Effector CD8-positive, alpha-beta T cell (primary cell): Measurements from ENCODE around the gene ZNF219.

Source experiments
- DNase-seq: peaks from one replicate; lab custom pipeline; 2025; lab: John Stamatoyannopoulos, UW

ZNF219 gene

DNA sequence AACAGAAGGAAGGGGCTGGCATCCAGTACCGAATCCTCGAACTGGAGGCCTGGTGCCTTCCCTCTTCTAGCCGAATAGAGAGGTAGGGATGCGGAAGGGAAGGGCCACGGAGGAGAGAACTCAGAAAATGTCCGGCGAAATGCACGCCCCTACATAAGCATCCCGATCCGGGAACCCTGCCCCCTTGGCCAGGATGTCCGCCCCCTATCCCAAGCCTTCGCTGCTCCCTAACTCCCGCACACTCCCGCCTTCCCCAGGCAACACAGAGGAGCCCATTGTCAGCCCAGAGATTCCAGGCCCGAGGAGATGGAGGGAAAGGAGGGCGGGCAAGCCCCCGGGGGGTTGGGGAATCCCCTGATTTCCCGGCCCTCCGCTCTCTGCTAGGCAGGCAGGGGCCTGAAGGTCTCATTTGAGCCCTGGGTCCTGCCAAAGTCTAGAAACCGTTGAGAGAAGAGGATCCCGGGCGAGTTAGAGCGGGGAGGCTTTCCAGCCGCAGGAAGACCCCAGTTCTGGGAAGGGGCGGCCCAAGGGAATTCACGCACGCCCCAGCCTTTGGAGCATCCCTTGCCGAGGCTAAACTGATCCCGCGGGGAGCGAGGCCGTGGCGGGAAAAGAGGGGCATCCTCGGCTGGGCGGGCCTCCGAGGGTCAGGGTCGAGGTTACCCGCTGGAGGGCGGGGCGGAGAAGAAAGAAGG is 28.9 kb downstream of the ZNF219 start:
- peak; percentile 11 for DNase-seq

DNA sequence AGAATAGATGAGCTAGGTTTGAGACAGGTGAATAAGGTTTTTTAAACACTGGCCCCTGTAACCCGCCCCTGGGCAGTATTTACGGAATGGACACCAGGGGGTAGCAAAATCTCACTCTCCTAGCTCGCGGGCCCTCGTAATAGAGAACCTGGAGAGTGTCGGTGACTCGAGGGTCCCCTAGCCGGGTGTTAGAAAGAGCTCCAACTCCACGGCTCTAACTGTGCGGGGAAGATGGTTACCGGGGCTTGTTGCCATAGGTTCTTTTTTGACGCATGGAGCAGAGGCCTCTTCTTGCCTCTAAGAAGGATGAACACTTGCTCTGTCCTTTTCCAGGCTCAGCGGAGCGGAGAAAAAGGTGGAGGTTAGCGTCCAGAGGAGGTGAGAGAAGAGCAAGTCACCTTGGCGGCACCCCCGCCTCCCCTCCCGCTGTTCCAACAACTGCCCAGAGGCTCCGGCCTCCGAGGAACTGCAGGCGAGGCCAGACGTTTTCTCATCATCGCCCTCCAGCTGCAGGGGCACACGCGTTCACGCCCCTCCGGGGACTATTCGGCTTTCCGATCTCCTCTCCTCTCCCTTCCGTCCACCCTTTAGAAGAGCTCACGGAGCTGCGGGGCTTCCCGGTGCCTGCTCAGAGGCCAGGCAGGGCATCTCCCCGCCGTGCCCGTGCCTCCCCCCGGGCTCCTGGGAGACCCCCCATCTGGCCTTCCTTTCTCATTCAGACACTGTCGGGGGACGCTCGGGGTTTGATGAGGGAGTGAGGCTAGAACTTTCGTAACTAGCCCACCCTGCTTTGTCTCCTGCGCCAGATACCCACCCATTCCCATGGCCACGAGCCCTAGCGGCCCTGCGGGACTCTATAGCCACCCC is 29.7 kb downstream of the ZNF219 start:
- DNase-seq = peak; percentile 25

DNA sequence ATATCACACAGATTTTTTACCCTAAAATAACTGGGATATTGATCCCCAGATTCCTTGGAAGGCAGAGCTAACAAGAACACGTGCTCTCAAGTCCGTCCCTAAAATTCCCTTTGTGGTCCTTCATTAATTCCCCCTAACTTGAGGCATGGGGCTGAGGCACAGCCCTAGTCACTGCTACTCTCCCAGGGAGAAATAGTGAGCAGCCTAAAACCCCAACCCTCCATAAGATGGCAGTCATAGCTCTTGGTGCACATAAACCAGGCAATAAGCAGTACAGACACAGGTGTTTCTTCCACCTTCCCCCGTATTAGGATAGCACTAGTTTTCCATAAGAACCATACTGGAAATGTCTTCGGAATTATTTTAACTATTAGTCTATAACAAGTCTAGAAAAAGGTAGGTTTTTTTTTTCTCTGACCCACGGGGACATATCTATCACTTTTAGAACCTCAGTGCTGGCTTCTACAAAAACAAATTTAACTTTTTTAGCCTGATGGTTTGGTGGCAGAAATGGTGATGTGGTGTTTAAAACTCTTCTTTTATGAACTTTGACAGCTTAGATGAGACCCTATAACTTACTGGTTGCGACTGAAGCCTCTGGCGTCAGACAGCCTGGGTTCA is 31.5 kb downstream of the ZNF219 start:
- DNase-seq = no peak

DNA sequence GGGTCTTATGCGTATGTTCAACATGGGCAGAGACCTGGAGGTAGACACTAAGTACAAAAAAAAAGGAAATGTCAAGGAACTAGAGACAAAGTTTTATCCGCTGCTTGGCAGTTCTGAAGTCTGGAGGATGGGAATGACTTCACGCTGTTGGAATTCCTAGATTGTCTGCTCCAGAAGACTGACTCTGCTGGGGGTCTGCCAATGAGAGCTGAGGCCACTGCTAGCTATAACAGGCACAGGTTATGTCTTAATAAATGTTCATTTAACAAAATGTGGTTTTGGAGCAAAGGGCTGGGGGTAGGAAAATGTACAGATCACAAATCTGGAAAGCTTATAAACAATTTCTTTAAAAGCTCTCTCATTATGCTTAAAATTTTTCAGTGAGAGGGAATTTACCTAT is 35.0 kb downstream of the ZNF219 start:
- no peak for DNase-seq

DNA sequence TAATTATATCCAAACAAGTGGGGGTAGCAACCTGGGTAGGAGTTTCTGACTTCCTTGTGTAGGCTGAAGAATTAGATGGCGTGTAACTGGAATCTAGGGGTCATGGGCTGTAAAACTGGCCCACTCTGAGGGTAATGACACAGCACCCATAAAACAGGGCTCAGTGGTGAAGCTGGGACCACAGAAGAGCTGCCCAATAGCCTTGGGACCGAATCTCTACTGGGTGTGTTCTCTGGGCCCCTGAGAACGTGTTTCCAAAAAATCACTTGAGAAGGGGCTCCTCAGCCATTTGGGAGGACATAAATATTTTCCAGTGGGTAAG is 37.1 kb downstream of the ZNF219 start:
- DNase-seq = no peak

DNA sequence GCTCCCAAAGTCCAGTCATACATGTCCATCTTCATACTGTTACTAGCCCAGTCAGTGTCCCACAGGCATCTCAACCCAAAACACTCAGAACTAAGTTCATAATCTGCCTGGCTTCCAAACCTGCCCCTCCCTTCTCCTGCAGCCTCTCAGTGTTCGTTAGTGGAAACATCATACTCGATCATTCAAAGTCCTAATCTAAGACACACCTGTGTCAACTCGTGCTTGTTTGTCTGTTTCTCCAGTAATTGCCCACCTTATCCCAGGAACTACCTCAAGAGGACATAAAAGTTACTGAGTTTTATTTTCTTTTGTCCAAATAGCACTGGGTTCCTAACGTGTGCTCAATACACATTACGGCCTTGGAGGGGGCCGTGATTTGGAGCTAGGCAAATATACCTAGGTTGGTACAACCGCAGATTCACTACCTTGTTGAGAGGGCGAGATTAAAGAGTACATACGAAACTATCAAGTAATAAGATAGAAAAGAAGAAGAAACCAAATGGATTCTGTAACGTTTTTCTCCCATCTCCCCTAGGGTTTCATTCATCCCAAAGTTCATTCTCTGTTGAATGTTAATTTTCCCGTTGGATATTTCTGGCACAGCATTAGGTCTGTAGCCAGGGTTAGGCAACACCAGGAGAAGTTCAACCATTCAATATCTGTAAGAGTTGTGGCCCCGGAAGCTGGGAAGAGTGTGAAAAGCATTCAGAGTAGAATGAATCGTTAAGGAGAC is 37.7 kb downstream of the ZNF219 start:
- no peak for DNase-seq

DNA sequence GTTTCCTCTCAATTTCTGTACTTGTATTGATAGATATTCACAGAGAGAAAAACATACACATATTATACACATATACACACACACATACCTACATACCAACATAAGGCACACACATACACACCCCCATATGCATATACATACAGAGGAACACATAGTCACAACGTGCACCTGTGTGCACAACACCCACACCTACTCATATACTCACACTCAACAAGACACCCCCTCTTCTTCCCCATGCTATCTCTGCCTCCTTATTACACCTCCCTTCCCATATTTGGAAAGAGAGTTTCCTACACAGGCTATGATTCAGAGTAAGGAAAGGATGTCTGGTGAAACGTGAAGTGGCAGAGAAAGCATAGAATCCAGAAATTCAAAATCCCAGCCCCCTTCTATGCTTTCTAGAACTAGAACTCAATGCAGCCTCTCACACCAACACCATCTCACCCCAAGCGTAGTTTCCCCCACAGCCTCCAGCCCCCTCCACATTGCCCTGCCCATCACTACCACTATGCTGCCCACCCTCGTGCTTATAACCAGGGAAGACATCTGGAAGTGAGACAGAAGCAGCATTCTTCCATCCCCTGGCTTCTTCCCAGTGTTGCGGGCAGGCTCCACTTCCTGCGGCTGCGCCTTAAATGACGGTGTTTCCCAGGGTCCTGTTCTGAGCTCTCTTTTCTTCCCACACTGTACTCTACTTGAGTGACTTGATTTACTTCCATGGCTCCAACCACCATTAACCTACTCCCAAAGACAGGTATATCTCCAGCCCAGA is 38.4 kb downstream of the ZNF219 start:
- DNase-seq = no peak

DNA sequence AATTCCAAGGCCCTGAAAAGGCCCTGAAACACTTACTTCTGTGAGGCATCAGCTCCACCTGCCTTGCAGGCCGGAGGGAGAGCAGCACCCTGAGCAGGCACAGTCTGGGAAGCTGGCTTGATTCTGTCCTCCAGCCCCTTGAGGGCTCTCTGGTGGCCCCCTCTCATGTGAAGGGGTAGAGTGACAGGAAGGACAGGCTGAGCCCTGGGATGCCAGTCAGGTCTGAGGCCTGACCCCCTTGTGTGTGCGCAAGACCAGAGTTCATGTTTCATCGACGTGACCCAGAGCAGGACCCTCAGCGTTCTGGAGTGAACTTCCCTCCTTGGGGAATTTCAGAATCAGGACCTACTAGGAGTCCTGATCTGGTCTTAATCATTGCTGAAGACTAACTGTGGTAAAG is 39.6 kb downstream of the ZNF219 start:
- DNase-seq = no peak

DNA sequence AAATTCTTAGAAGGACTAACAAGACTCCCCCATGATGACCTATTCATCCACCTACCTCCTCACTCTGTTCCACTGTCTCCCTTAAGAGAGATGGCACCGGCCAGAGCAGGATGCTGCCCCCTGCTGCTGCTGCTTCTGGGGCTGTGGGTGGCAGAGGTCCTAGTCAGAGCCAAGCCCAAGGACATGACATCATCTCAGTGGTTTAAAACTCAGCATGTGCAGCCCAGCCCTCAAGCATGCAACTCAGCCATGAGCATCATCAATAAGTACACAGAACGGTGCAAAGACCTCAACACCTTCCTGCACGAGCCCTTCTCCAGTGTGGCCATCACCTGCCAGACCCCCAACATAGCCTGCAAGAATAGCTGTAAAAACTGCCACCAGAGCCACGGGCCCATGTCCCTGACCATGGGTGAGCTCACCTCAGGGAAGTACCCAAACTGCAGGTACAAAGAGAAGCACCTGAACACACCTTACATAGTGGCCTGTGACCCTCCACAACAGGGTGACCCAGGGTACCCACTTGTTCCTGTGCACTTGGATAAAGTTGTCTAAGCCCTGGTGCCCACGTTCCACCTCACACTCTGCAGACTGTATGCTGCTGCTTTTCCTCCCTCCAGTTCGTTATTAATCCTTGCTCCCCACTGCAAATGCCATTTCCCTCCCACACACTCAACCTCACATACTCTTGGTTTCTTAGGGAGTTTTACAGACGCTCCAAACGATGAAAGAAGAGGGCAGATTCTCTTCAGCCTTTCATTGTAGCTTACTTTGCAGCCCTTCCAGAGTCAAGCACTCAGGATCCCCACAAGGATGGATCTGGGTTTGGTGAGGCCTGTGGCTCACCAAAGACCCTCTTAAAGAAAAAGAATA is 40.4 kb downstream of the ZNF219 start, which contains the start of gene RNASE8:
TSS of gene RNASE8 (plus strand) at position 20 of the 873 bp plus-strand sequence. CDS start at position 91, 71 bp downstream.
- no peak for DNase-seq

DNA sequence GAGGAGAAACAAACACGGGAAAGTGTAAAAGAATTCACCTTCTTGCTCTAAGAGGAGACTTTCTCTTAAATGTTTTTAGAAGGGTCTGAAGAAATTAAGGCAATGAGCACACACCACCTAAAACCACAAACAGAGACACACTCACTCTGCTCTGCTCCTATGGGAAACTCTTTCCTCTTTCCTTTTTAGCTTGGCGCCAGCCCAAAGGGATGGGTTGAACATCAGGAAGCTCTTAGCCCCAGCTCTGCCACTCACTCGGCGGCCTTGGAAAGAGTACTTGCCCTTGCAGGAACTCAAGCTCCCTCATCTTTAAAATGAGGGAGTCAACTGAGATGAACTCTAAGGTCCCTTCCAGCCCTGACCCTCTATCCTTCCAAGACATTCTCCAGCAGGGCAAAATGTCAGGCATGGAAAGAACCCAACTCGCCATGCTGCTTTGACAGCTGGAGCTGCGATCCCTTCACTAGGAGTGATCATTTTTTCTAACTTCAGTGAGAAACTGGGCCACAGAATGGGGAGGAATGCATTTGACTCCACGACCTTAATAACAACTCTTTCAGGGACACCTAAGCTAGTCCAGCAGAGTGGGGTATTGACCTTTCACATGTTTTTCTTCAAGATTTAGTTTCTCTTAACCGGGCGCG is 41.8 kb downstream of the ZNF219 start:
- no peak for DNase-seq

DNA sequence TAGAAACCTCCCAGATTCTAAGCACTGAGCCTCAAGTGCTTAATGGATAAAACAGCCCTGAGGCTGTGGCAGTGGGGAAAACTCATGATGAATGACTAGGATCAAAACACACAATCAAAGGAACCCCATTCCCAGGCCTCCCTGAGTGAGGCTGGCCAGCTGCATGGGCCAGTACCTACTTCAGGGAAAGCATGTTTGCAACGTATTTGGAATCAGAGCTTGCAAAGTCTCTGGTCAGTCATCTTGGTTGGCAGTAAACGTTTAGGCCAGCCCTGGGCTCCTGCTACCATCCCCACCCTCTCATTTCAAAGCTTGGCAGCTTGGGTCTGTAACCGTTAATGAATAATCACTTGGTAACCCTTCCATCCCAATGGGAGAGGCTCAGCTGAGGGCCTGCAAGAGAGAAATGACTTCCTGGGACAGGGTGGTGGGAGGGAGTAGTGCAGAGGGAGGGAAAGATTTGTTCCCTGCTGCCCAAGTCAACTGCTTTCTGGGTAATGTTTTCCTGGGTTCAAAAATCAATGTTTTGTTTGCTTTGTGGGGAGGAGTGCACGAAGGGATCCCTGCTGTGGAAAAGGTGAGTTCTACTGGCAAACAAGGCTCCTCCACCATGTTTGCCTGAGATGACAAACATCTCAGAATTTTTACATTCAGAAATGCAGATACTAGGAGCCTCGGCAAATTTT is 42.9 kb downstream of the ZNF219 start:
- no peak for DNase-seq

DNA sequence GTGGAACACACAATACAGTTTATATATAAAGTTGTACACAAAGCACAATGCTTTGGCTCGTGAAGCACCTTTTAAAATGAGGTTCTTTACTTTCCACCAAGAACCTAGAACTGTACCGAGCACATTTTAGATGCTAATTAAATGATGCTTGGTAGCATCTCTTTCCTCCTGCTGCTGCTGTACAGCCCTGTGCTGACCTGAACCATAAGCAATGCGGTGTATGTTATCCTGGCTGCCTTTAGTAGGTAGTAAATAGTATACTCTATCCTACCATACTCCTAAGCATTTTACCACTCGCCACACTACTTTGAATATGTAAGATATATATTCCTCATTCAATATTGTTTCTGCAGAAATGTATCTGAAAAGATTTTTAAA is 43.7 kb downstream of the ZNF219 start:
- DNase-seq = no peak

DNA sequence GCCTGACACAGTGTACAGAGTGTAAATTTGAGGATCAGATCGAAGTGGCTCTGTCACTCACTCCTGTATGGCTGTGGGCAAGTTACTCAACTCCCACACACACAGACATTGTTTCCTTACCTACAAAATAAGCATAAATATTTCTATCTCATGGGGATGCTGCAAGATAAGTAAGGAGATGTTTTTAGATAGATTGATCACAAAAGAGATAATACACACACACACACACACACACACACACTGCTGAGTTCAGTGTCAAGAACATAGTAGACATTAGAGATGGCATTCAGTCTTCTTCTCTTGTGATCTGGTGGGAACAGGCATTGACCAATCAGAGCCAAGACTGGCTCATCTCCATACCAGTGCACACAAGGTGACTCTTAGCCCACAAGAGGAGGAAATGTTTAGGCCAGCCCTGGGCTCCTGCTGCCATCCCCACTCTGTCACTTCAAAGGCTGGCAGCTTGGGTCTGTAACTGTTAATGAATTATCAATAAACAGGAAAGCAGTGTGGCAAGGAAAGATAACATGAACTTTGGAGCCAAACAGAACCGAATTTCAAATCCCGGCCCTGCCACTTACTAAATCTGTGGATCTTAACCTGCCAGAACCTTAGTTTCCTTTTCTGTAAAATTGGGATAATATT is 44.2 kb downstream of the ZNF219 start:
- no peak for DNase-seq

DNA sequence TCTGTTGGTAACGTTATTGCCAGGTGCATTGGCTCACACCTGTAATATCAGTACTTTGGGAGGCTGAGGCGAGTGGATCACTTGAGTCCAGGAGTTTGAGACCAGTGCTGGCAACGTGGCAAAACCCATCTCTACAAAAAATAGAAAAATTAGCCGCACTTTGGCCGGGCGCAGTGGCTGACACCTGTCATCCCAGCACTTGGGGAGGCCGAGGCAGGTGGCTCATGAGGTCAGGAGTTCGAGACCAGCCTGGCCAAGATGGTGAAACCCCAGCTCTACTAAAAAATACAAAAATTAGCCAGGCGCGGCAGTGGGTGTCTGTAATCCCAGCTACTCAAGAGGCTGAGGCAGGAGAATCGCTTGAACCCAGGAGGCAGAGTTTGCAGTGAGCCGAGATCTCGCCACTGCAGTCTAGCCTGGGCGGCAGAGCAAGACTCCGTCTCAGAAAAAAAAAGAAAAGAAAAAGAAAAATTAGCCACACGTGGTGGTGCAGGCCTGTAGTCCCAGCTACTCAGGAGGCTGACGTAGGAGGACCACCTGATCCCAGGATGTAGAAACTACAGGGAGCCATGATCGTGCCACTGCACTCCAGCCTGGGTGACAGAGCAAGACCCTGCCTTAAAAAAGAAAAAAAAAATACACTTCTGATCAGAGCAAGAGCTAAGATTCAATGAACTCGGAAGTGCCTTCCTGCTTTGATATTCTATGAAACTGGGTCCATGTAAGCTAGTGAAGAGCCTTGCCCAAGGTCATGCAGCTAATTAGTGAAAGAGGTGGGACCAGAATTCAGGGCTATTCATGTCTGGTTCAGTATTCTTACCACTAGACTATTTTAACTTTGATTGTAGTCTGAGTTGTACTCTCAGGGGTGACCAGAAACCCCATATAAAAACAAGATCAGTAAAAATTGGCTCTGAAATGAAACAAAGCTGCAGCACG is 45.0 kb downstream of the ZNF219 start:
- no peak for DNase-seq

DNA sequence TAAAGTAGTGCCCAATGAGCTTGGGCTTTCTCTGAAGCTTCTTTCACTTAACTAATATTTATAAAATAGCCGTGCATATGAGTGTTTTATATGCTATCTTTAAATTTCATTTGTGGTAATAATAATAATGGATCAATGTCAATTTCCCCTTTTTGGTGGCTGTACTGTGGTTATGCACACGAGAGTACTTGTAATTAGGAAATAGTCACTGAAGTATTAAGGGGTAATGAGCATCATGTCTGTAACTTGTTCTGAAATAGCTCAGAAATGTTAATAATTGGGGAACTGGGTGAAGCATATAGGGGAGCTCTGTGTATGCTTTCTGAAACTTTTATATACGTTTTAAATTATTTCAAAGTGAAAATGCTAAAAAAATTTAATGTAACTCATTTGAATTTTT is 47.9 kb downstream of the ZNF219 start:
- no peak for DNase-seq

DNA sequence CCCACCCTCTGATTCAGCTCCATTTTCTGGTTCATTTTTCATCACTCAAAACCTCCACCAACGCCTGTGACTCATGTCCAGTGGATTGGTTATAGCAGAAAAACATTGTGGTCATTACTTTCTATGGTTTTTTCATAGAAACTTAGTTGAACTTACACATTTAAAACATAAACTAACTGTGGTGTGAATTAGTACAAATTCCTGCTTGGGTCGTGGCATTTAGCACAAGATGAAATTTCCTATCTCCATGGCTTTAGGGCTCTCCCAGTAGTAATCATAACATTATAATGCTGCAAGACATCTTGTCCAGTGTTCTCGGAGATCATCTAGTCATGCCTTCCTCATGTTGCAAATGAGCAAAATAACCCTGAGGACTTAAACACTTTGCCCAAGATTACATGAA is 49.2 kb downstream of the ZNF219 start:
- DNase-seq = no peak

DNA sequence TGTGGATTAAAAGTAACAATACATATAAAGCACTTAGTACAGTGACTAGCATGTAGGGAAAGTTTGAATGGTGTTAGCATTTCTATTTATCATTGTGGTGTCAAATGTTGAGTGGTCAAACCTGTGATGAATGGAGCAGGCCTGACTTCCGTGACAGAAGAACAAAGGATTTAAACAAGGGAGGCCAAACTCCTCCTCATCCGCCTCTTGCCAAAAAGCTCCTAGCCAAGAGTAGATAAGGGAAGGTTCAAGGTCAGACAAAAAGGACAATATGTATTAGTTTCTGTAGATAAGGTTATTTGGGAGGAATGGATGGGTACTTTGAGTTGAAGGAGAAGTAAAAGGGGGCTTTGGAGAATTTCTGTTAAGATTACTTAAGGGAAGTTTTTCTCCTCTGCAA is 49.8 kb downstream of the ZNF219 start:
- DNase-seq = no peak

DNA sequence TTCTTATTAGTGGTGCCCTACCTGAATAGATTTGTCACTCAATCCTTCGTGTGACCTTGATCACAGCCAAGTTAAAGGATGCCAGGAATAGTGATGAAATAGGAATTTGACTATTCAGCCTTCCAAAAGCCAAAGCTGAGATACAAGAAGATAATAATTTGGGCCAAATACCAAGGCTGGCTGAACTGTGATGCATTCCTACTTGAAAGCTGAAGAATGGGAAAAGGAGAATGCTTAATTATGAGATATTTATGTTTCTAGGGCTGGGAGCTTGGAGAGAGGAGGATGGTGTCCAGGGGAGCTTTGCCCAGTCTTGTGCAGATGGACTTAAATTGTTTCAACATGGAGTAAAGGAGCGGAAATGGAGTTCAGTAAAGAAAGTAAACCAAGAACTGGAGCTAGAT is 51.1 kb downstream of the ZNF219 start:
- DNase-seq = no peak
